GM12878 (cell line): ENCODE results near the gene DUS2. TPM values are rescaled to one million over a fixed set of nuclear protein-coding genes. Genes with fewer than 3 reads are reported as not detected.
A peak's percentile ranks its signal among the peaks of the same experiment; 100 is the strongest.

Experiments used
- BACH1 ChIP-seq: fragments of 450-650 bp; IDR thresholded peaks from 2 replicates; pipeline ENCODE4 v1.6.1; 2017; ENCODE audit warnings: mild to moderate bottlenecking, borderline replicate concordance
- BHLHE40 ChIP-seq, 2 experiments: fragments of 450-650 bp in 1 of 2; IDR thresholded peaks; 2 replicates each; pipeline ENCODE4 v1.6.1; 2011 to 2017; ENCODE audit warnings: low read depth in 2 of 2, borderline replicate concordance in 1 of 2, improper control_type of control experiment in 1 of 2, low read length in 1 of 2, mild to moderate bottlenecking in 1 of 2
- DPF2 ChIP-seq: fragments of 450-650 bp; IDR thresholded peaks from 2 replicates; pipeline ENCODE4 v1.6.1; 2017; ENCODE audit warnings: mild to moderate bottlenecking
- ETV6 ChIP-seq, 2 experiments: fragments of 450-650 bp in 1 of 2; IDR thresholded peaks in 1 of 2; conservative IDR thresholded peaks in 1 of 2; 2 replicates each; pipeline ENCODE4 v1.6.1; 2014; ENCODE audit warnings: antibody characterized with exemption in 1 of 2, borderline replicate concordance in 1 of 2, low read depth in 1 of 2, mild to moderate bottlenecking in 1 of 2, moderate library complexity in 1 of 2
- GATAD2B ChIP-seq: fragments of 450-650 bp; conservative IDR thresholded peaks from 2 replicates; pipeline ENCODE4 v1.6.1; 2017; ENCODE audit warnings: low read depth, mild to moderate bottlenecking, moderate library complexity
- HCFC1 ChIP-seq: fragments of 150-350 bp; IDR thresholded peaks from 2 replicates; pipeline ENCODE4 v1.6.1; 2014; ENCODE audit warnings: low read length
- HDGF ChIP-seq: fragments of 450-650 bp; IDR thresholded peaks from 2 replicates; pipeline ENCODE4 v1.6.1; 2016; ENCODE audit warnings: antibody characterized with exemption
- KLF5 ChIP-seq: fragments of 450-650 bp; IDR thresholded peaks from 2 replicates; pipeline ENCODE4 v1.6.1; 2014; ENCODE audit warnings: mild to moderate bottlenecking; ENCODE audit not compliant: partially characterized antibody
- MEF2A ChIP-seq: IDR thresholded peaks from 2 replicates; pipeline ENCODE4 v1.6.1; 2011; ENCODE audit warnings: low read depth, mild to moderate bottlenecking, low read length, moderate library complexity; ENCODE audit not compliant: insufficient read depth
- MYC ChIP-seq: IDR thresholded peaks from 2 replicates; pipeline ENCODE4 v1.6.1; 2011; ENCODE audit warnings: mild to moderate bottlenecking, low read length, moderate library complexity, inconsistent platforms; ENCODE audit not compliant: insufficient read depth, insufficient replicate concordance, insufficient read length, severe bottlenecking
- NR2C2 ChIP-seq: IDR thresholded peaks from 2 replicates; pipeline ENCODE4 v1.6.1; 2011; ENCODE audit warnings: borderline replicate concordance, low read depth; ENCODE audit not compliant: control insufficient read depth, insufficient read length
- NR2F1 ChIP-seq: fragments of 450-650 bp; conservative IDR thresholded peaks from 2 replicates; pipeline ENCODE4 v1.6.1; 2017; ENCODE audit warnings: mild to moderate bottlenecking
- POLR2A ChIP-seq: IDR thresholded peaks from 2 replicates; pipeline ENCODE4 v1.6.1; 2011; ENCODE audit warnings: low read depth, mild to moderate bottlenecking, low read length
- RAD51 ChIP-seq: fragments of 450-650 bp; IDR thresholded peaks from 2 replicates; pipeline ENCODE4 v1.6.1; 2016; ENCODE audit warnings: moderate library complexity, mild to moderate bottlenecking, inconsistent platforms
- RCOR1 ChIP-seq: conservative IDR thresholded peaks from 2 replicates; pipeline ENCODE4 v1.6.1; 2012; ENCODE audit warnings: low read depth, low read length, improper control_type of control experiment
- RUNX3 ChIP-seq: IDR thresholded peaks from 2 replicates; pipeline ENCODE4 v1.6.1; 2012; ENCODE audit warnings: low read length, inconsistent platforms
- SIN3A ChIP-seq: IDR thresholded peaks from 2 replicates; pipeline ENCODE4 v1.6.1; 2012; ENCODE audit warnings: low read depth, low read length, improper control_type of control experiment
- SMARCA5 ChIP-seq: fragments of 450-650 bp; IDR thresholded peaks from 2 replicates; pipeline ENCODE4 v1.6.1; 2017; ENCODE audit warnings: mild to moderate bottlenecking
- SUPT20H ChIP-seq: IDR thresholded peaks from 2 replicates; pipeline ENCODE4 v1.6.1; 2011; ENCODE audit warnings: low read depth, mild to moderate bottlenecking, low read length, moderate library complexity, borderline replicate concordance; ENCODE audit not compliant: control insufficient read depth
- WRNIP1 ChIP-seq: IDR thresholded peaks from 2 replicates; pipeline ENCODE4 v1.6.1; 2011; ENCODE audit warnings: low read depth, low read length, improper control_type of control experiment, borderline replicate concordance
- YY1 ChIP-seq: IDR thresholded peaks from 2 replicates; pipeline ENCODE4 v1.6.1; 2011; ENCODE audit warnings: low read depth, mild to moderate bottlenecking, low read length
- ZNF207 ChIP-seq: fragments of 450-650 bp; IDR thresholded peaks from 2 replicates; pipeline ENCODE4 v1.6.1; 2014; ENCODE audit warnings: antibody characterized with exemption, mild to moderate bottlenecking, borderline replicate concordance
- polyA plus RNA-seq, 11 experiments: library from polyadenylated mRNA; depleted of rRNA in 4 of 11; unstranded in 6 of 11; stranded (reverse) in 5 of 11; fragments of >200 nt; fragmentation: Nextera tagmentation in 4 of 11; fragmentation: Illumina TruSeq in 1 of 11; extraction: Ambion mirVana in 4 of 11; extraction: Trizol in 1 of 11; gene quantifications; 1 replicate in 1 of 11; 2 replicates in 10 of 11; pipeline versions ENCODE4 v1.2.1 to v1.2.3, GENCODE V29; 2011 to 2016; ENCODE audit warnings: inconsistent platforms in 2 of 11, missing spikeins in 2 of 11, low read depth in 1 of 11
- total RNA-seq, 4 experiments: library from RNA; depleted of rRNA in 3 of 4; stranded (reverse); fragments of >200 nt in 3 of 4; fragmentation: Illumina TruSeq in 1 of 4; extraction: Trizol in 1 of 4; gene quantifications; 2 replicates each; pipeline versions ENCODE4 v1.2.1 to v1.2.3, GENCODE V29; 2013 to 2021
- TF ChIP-seq, protein P1 (sequence below): fragments of 450-650 bp; IDR thresholded peaks from 2 replicates; pipeline ENCODE4 v1.6.1; 2017; ENCODE audit warnings: mild to moderate bottlenecking, moderate library complexity
- TF ChIP-seq, protein P2 (sequence below): IDR thresholded peaks from 2 replicates; pipeline ENCODE4 v1.6.1; 2011; ENCODE audit warnings: low read depth, low read length, improper control_type of control experiment, borderline replicate concordance
- TF ChIP-seq, protein P3 (sequence below): IDR thresholded peaks from 2 replicates; pipeline ENCODE4 v1.6.1; 2012; ENCODE audit warnings: low read depth, low read length, improper control_type of control experiment

DUS2 gene
- total and polyA plus RNA-seq, 10 of the 15 experiments (the other 5 are each of a cell fraction or from before 2014, with no cell fraction given) = 4.8 to 32.3 (median 25.5) TPM

DNA sequence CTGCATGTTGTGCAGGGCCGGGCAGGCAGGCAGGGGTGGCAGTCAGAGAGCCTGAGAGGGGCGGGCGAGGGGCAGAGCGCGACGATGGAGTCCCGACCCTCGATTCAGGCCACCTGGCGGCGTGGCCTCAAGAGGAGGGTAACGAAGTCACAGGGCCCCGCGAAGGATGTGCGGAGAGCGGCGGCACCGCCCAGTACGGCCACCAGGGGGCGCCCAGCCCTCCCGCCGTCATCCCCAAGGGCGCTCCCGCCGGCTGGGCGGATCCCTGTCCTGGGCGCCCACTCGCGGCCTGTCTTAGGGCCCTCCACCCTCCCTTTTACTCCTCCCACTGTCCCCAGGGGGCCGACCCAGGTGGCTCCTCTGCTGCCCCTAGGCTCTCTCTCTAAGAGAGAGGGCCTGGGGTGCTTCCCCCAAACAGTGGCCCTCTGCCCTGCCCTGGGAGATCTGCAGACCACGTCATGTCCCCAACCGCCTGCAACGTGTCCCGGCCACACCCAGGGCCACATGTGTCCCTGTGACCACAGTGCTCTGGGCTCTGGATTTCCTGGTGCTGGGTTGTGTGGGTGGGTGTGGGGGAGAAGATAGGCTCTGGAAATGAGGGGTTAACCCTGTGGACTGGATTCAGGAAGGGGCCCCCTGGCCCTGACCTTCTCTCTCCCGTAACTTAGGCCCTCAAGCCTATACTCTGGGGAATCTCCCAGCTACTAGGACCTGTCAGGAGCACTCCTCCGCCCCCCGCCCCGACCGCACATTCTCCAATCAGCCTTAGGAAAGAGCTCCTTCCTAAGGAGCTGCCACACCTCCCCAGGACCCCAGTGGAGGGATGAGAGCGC, 29.7 kb upstream of the DUS2 start (continued):
- TF ChIP-seq, protein P1, sequence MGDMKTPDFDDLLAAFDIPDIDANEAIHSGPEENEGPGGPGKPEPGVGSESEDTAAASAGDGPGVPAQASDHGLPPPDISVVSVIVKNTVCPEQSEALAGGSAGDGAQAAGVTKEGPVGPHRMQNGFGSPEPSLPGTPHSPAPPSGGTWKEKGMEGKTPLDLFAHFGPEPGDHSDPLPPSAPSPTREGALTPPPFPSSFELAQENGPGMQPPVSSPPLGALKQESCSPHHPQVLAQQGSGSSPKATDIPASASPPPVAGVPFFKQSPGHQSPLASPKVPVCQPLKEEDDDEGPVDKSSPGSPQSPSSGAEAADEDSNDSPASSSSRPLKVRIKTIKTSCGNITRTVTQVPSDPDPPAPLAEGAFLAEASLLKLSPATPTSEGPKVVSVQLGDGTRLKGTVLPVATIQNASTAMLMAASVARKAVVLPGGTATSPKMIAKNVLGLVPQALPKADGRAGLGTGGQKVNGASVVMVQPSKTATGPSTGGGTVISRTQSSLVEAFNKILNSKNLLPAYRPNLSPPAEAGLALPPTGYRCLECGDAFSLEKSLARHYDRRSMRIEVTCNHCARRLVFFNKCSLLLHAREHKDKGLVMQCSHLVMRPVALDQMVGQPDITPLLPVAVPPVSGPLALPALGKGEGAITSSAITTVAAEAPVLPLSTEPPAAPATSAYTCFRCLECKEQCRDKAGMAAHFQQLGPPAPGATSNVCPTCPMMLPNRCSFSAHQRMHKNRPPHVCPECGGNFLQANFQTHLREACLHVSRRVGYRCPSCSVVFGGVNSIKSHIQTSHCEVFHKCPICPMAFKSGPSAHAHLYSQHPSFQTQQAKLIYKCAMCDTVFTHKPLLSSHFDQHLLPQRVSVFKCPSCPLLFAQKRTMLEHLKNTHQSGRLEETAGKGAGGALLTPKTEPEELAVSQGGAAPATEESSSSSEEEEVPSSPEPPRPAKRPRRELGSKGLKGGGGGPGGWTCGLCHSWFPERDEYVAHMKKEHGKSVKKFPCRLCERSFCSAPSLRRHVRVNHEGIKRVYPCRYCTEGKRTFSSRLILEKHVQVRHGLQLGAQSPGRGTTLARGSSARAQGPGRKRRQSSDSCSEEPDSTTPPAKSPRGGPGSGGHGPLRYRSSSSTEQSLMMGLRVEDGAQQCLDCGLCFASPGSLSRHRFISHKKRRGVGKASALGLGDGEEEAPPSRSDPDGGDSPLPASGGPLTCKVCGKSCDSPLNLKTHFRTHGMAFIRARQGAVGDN = peak; percentile 43; the same call in 1 of the 2 replicates
- TF ChIP-seq HCFC1 (no peak), SMARCA5 (peak; percentile 89), SIN3A (peak; percentile 43; the same call in 1 of the 2 replicates), GATAD2B (peak; percentile 86), NR2C2 (no peak), SUPT20H (no peak), HDGF (0 out of 2 replicates have a peak, but pooled peaks have one; percentile 75), WRNIP1 (no peak), MEF2A (0 out of 2 replicates have a peak, but pooled peaks have one; percentile 13), BACH1 (peak; percentile 46; the same call in 1 of the 2 replicates), ETV6 (conservative IDR thresholded peaks at IDR 0.05 in 1 of 2, IDR thresholded peaks at IDR 0.05 in 1 of 2; ENCODE audit: borderline replicate concordance in 1 of 2, low read depth in 1 of 2) (no peak), BHLHE40 (IDR thresholded peaks at IDR 0.05; ENCODE audit: borderline replicate concordance in 1 of 2, low read depth in 2 of 2, low read length in 1 of 2) (peak; percentile 28 to 50; a peak in 3 of 4 replicates), POLR2A (peak; percentile 70), DPF2 (peak; percentile 44; the same call in 1 of the 2 replicates), KLF5 (peak; percentile 33), RCOR1 (0 out of 2 replicates have a peak, but pooled peaks have one; percentile 48), ZNF207 (peak; percentile 91; the same call in 1 of the 2 replicates), RUNX3 (peak; percentile 41), RAD51 (no peak), YY1 (peak; percentile 81), NR2F1 (peak; percentile 85), MYC (peak; percentile 28)
- TF ChIP-seq, protein P2, sequence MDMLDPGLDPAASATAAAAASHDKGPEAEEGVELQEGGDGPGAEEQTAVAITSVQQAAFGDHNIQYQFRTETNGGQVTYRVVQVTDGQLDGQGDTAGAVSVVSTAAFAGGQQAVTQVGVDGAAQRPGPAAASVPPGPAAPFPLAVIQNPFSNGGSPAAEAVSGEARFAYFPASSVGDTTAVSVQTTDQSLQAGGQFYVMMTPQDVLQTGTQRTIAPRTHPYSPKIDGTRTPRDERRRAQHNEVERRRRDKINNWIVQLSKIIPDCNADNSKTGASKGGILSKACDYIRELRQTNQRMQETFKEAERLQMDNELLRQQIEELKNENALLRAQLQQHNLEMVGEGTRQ = no peak
- TF ChIP-seq, protein P3, sequence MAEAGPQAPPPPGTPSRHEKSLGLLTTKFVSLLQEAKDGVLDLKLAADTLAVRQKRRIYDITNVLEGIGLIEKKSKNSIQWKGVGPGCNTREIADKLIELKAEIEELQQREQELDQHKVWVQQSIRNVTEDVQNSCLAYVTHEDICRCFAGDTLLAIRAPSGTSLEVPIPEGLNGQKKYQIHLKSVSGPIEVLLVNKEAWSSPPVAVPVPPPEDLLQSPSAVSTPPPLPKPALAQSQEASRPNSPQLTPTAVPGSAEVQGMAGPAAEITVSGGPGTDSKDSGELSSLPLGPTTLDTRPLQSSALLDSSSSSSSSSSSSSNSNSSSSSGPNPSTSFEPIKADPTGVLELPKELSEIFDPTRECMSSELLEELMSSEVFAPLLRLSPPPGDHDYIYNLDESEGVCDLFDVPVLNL = peak; percentile 61; the same call in 1 of the 2 replicates
